ENCODE results near the gene COL13A1. TPM values are rescaled to one million over a fixed set of nuclear protein-coding genes. Genes with fewer than 3 reads are reported as not detected.
A peak's percentile ranks its signal among the peaks of the same experiment; 100 is the strongest.

Gene COL13A1
- total RNA-seq, 4 donors from 2014 or later: 0.30 to 2.0 (median 0.86) TPM

GRCh38 chr10:69955897-69956740, 154.4 kb downstream of the COL13A1 start:
- Histone ChIP-seq H3K27me3 (no peaks in the 10 kb centered on the region), H3K9me3 (peaks cover 0 to 3% (median 0%) of the 10 kb centered on the region in 4 donors), H3K27ac (no peak overlapping the region), H3K4me1 (peaks cover 0 to 7% (median 0%) of the 10 kb centered on the region in 4 donors), H3K36me3 (no peaks in the 10 kb centered on the region), H3K4me3 (no peak overlapping the region)
- TF ChIP-seq, protein P1, sequence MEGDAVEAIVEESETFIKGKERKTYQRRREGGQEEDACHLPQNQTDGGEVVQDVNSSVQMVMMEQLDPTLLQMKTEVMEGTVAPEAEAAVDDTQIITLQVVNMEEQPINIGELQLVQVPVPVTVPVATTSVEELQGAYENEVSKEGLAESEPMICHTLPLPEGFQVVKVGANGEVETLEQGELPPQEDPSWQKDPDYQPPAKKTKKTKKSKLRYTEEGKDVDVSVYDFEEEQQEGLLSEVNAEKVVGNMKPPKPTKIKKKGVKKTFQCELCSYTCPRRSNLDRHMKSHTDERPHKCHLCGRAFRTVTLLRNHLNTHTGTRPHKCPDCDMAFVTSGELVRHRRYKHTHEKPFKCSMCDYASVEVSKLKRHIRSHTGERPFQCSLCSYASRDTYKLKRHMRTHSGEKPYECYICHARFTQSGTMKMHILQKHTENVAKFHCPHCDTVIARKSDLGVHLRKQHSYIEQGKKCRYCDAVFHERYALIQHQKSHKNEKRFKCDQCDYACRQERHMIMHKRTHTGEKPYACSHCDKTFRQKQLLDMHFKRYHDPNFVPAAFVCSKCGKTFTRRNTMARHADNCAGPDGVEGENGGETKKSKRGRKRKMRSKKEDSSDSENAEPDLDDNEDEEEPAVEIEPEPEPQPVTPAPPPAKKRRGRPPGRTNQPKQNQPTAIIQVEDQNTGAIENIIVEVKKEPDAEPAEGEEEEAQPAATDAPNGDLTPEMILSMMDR (IDR thresholded peaks at IDR 0.05): no peak
- TF ChIP-seq EP300 (IDR thresholded peaks at IDR 0.05) (no peak), POLR2A (IDR thresholded peaks at IDR 0.05) (no peak)
- WGBS, 2 donors: 87 to 89% methylated on average over 14 of the region's 14 CpGs
- no peak for DNase-seq (ENCODE audit: low spot score in 2 of 2)

DNA sequence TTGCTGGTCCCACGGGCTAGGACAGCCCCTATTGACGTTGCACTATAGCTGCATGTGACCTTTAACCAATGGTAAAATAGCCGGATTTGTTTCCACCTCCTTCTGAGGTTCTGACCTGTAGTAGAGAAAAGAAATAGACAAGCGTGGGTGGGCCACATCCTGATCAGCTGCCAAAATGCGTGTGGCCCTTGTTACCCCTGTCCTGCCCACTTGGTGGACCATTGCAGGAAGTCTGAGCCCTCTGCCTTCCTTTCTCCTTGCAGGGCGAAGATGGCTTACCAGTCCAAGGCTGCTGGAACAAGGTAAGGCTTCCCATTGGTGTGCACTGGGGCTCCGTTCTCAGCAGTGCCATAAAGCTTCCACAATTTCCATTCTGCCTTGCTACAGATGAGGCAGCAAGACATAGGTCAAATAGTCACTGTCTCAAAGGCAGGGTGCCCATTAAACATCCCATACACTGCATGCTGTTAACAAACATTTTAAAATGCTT, 155.1 kb downstream of the COL13A1 start:
- Histone ChIP-seq H3K4me1 (peaks cover 0 to 7% (median 0%) of the 10 kb centered on the region in 4 donors), H3K36me3 (no peaks in the 10 kb centered on the region), H3K4me3 (no peak overlapping the region), H3K9me3 (peaks cover 0 to 3% (median 0%) of the 10 kb centered on the region in 4 donors), H3K27ac (no peak overlapping the region), H3K27me3 (no peaks in the 10 kb centered on the region)
- no peak for DNase-seq (ENCODE audit: low spot score in 2 of 2)
- TF ChIP-seq POLR2A (IDR thresholded peaks at IDR 0.05) (no peak), EP300 (IDR thresholded peaks at IDR 0.05) (no peak)
- TF ChIP-seq, protein P1 (IDR thresholded peaks at IDR 0.05): no peak
- 55 to 66% methylated on average over 7 of the region's 7 CpGs for WGBS, 2 donors

- TF ChIP-seq POLR2A (IDR thresholded peaks at IDR 0.05) (no peak), EP300 (IDR thresholded peaks at IDR 0.05) (no peak)
- TF ChIP-seq, protein P1 (IDR thresholded peaks at IDR 0.05): no peak
- Histone ChIP-seq H3K27ac (no peak overlapping the region), H3K4me1 (peaks cover 0 to 7% (median 0%) of the 10 kb centered on the region in 4 donors), H3K36me3 (no peaks in the 10 kb centered on the region), H3K9me3 (peaks cover 0 to 3% (median 0%) of the 10 kb centered on the region in 4 donors), H3K4me3 (no peak overlapping the region), H3K27me3 (no peaks in the 10 kb centered on the region)
- WGBS, 2 donors: 85 to 86% methylated on average over 7 of the region's 7 CpGs
- DNase-seq (ENCODE audit: low spot score in 2 of 2): no peak
These were observed 155.7 kb downstream of the COL13A1 start for GRCh38 chr10:69957241-69957885.

DNA sequence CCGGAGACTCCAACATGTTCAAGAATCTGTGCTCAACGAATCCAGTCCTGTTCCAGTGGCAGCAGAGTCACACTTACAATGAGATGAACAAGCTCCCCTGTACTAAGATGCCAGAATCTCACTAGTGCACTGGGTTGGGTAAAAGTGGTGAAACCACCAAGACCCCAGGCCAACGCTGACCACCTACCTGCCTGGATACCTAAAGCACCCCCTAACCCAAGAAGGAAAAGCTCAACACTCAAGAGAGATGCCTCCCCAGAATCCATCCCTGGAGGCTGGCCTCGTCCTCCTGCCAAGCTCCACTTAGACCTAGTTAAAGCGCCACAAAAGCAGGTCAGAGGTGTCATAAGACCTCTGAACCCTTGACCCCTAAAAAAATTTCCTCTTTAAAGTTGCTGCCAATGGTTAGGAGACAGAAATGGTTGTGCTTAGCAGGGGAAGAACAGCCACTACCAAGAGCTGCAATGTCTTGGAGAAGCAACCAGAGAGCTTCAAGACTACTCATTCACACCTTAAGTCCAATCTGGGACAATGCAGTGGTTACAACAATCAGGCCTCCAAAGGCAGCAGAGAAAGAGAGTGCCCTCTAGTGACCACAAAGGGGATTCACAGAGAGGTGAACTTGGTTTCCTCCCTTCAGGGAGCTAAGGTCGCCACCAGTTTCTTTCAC, 156.3 kb downstream of the COL13A1 start:
- DNase-seq (ENCODE audit: low spot score in 2 of 2): no peak
- H3K27me3 ChIP-seq: no peaks in the 10 kb centered on the region
- no peak overlapping the region for H3K27ac ChIP-seq
- peaks cover 0 to 4% (median 0%) of the 10 kb centered on the region in 4 donors for H3K4me1 ChIP-seq
- H3K9me3 ChIP-seq: peaks cover 0 to 3% (median 0%) of the 10 kb centered on the region in 4 donors
- H3K4me3 ChIP-seq: no peak overlapping the region
- H3K36me3 ChIP-seq: no peaks in the 10 kb centered on the region
- 83 to 89% methylated on average over 6 of the region's 6 CpGs for WGBS, 2 donors
- TF ChIP-seq, protein P1 (IDR thresholded peaks at IDR 0.05): peak in 4 of 5 experiments; percentile 15 to 56 (median 30)
- TF ChIP-seq EP300 (IDR thresholded peaks at IDR 0.05): no peak
